ENCODE measurements around the gene PUSL1.

DNA sequence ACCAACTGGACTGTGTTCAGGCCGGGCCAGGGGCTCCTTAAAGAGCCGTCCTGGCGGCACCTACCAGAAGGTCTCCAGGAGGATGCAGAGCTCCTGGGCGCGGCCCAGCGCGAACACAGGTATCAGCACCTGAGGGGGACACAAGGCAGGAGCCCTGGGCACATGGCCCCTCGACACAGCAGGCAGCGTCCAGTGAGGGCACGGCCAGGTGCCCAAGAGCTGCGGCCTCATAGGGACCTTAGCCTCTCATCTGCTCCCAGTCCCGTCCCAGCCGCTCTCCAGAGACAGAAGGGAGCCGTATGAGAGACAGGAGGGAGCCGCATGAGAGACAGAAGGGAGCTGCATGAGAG is 5.8 kb downstream of the PUSL1 start:
- TF ChIP-seq, protein P1, sequence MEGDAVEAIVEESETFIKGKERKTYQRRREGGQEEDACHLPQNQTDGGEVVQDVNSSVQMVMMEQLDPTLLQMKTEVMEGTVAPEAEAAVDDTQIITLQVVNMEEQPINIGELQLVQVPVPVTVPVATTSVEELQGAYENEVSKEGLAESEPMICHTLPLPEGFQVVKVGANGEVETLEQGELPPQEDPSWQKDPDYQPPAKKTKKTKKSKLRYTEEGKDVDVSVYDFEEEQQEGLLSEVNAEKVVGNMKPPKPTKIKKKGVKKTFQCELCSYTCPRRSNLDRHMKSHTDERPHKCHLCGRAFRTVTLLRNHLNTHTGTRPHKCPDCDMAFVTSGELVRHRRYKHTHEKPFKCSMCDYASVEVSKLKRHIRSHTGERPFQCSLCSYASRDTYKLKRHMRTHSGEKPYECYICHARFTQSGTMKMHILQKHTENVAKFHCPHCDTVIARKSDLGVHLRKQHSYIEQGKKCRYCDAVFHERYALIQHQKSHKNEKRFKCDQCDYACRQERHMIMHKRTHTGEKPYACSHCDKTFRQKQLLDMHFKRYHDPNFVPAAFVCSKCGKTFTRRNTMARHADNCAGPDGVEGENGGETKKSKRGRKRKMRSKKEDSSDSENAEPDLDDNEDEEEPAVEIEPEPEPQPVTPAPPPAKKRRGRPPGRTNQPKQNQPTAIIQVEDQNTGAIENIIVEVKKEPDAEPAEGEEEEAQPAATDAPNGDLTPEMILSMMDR (IDR thresholded peaks at IDR 0.05) = no peak
- TF ChIP-seq POLR2AphosphoS5 (IDR thresholded peaks at IDR 0.05) (no peak), POLR2A (IDR thresholded peaks at IDR 0.05) (no peak), EP300 (IDR thresholded peaks at IDR 0.05) (no peak)

Measured in stomach (tissue), 4 donors.